CD14-positive monocyte (primary cell): ENCODE measurements around the gene CELF4. TPM values are rescaled to one million over a fixed set of nuclear protein-coding genes. Genes with fewer than 3 reads are reported as not detected.

Experiments used
- DNase-seq, 3 donors: peaks; one replicate each; pipeline ENCODE4 v3.0.0-alpha.2; 2011 to 2022
- H2AFZ ChIP-seq: 2 replicates; pipeline ENCODE4 v1.6.0; 2012; ENCODE audit warnings: mild to moderate bottlenecking, low read depth, low read length, inconsistent platforms; ENCODE audit not compliant: insufficient read depth, poor library complexity, severe bottlenecking
- H3K27ac ChIP-seq, 2 donors: 1 replicate in 1 of 2; 2 replicates in 1 of 2; pipeline ENCODE4 v1.5.1; 2012 to 2013; ENCODE audit warnings: low read length in 2 of 2, control low read depth in 1 of 2, inconsistent platforms in 1 of 2, low read depth in 1 of 2, mild to moderate bottlenecking in 1 of 2
- H3K27me3 ChIP-seq, 2 donors: one replicate each; pipeline versions ENCODE4 v1.6.0 to v1.6.1; 2011 to 2013; ENCODE audit warnings: low read length in 2 of 2; ENCODE audit not compliant: control insufficient read depth in 2 of 2, insufficient read depth in 2 of 2
- H3K36me3 ChIP-seq, 2 donors: replicated peaks in 1 of 2; 1 replicate in 1 of 2; 2 replicates in 1 of 2; pipeline versions ENCODE4 v1.5.1 to v1.6.1; 2012 to 2013; ENCODE audit warnings: low read length in 2 of 2, control low read depth in 1 of 2, inconsistent platforms in 1 of 2, mild to moderate bottlenecking in 1 of 2; ENCODE audit not compliant: insufficient read depth in 2 of 2, control insufficient read depth in 1 of 2
- H3K4me1 ChIP-seq, 2 donors: 1 replicate in 1 of 2; 2 replicates in 1 of 2; pipeline versions ENCODE4 v1.5.1 to v1.6.1; 2012 to 2013; ENCODE audit warnings: low read length in 2 of 2, control low read depth in 1 of 2, inconsistent platforms in 1 of 2, mild to moderate bottlenecking in 1 of 2, moderate library complexity in 1 of 2; ENCODE audit not compliant: insufficient read depth in 2 of 2, control insufficient read depth in 1 of 2
- H3K4me2 ChIP-seq: replicated peaks from 2 replicates; pipeline ENCODE3; 2012; ENCODE audit warnings: low read length, moderate library complexity, mild to moderate bottlenecking; ENCODE audit not compliant: poor library complexity, severe bottlenecking; ENCODE audit errors: extremely low read depth
- H3K4me3 ChIP-seq, 3 experiments: fragments of 200-600 bp in 1 of 3; sonication (generic) in 1 of 3; replicated peaks in 1 of 3; 1 replicate in 2 of 3; 2 replicates in 1 of 3; pipeline ENCODE4 v1.5.1; 2011 to 2013; ENCODE audit warnings: low read length in 3 of 3, mild to moderate bottlenecking in 3 of 3, control low read depth in 2 of 3, low read depth in 2 of 3, inconsistent platforms in 1 of 3, moderate library complexity in 1 of 3
- H3K79me2 ChIP-seq: 2 replicates; pipeline ENCODE4 v1.6.0; 2012; ENCODE audit warnings: mild to moderate bottlenecking, control low read depth, inconsistent platforms, low read length, moderate library complexity; ENCODE audit not compliant: insufficient read depth
- H3K9ac ChIP-seq: 2 replicates; pipeline ENCODE4 v1.6.0; 2017; ENCODE audit warnings: low read length, mild to moderate bottlenecking; ENCODE audit not compliant: insufficient read depth, poor library complexity, severe bottlenecking
- H3K9me3 ChIP-seq, 2 donors: replicated peaks in 1 of 2; 1 replicate in 1 of 2; 2 replicates in 1 of 2; pipeline versions ENCODE4 v1.5.1 to v1.6.1; 2012 to 2013; ENCODE audit warnings: low read length in 2 of 2, control low read depth in 1 of 2; ENCODE audit not compliant: control insufficient read depth in 1 of 2, insufficient read depth in 1 of 2
- H4K20me1 ChIP-seq: 2 replicates; pipeline ENCODE4 v1.6.0; 2012; ENCODE audit warnings: mild to moderate bottlenecking, low read length, control low read depth, moderate library complexity; ENCODE audit not compliant: insufficient read depth
- H3K27ac Mint-ChIP-seq, 7 donors: one replicate each; pipeline ENCODE4 v1.8.0; 2020; ENCODE audit warnings: mild to moderate bottlenecking in 7 of 7, mixed read lengths in 7 of 7, moderate library complexity in 6 of 7, inconsistent platforms in 2 of 7
- H3K27me3 Mint-ChIP-seq, 3 donors: one replicate each; pipeline ENCODE4 v1.8.0; 2021 to 2022; ENCODE audit warnings: low read depth in 3 of 3, mild to moderate bottlenecking in 3 of 3, mixed read lengths in 3 of 3, moderate library complexity in 3 of 3, inconsistent platforms in 1 of 3
- H3K36me3 Mint-ChIP-seq, 2 donors: one replicate each; pipeline ENCODE4 v1.8.0; 2020; ENCODE audit warnings: mixed read lengths in 2 of 2, inconsistent platforms in 1 of 2, mild to moderate bottlenecking in 1 of 2
- H3K4me1 Mint-ChIP-seq: one replicate; pipeline ENCODE4 v1.8.0; 2020; ENCODE audit warnings: mild to moderate bottlenecking, mixed read lengths
- H3K4me3 Mint-ChIP-seq, 2 donors: one replicate each; pipeline ENCODE4 v1.8.0; 2020; ENCODE audit warnings: mild to moderate bottlenecking in 2 of 2, mixed read lengths in 2 of 2, moderate library complexity in 1 of 2
- H3K9me3 Mint-ChIP-seq, 7 donors: one replicate each; pipeline ENCODE4 v1.8.0; 2020 to 2022; ENCODE audit warnings: mixed read lengths in 7 of 7, mild to moderate bottlenecking in 6 of 7, moderate library complexity in 6 of 7, inconsistent platforms in 2 of 7
- CTCF ChIP-seq: fragments of 200-600 bp; IDR thresholded peaks from one replicate; pipeline ENCODE4 v1.8.0; 2022; ENCODE audit warnings: antibody characterized with exemption, mild to moderate bottlenecking
- WGBS: methylation state at CpG from one replicate; pipeline ENCODE4 v1.1.5; 2013; ENCODE audit warnings: missing lambda C conversion rate; ENCODE audit not compliant: insufficient coverage; 5-methylcytosine and 5-hydroxymethylcytosine counted together
- intact Hi-C, 2 donors: fragments of 100-400 bp; cut with micrococcal nuclease; formaldehyde crosslinking; loops; one replicate each; pipeline versions ENCODE4 v1.15.0 to v1.15.1; 2023
- polyA plus RNA-seq, 3 donors: library from polyadenylated mRNA; depleted of rRNA in 1 of 3; unstranded in 2 of 3; stranded (reverse) in 1 of 3; fragments of 300-500 nt in 2 of 3; fragments of >200 nt in 1 of 3; fragmentation: Illumina TruSeq in 2 of 3; gene quantifications; 1 replicate in 2 of 3; 2 replicates in 1 of 3; pipeline ENCODE4 v1.2.3, GENCODE V29; 2012 to 2021

The CELF4 gene
- polyA plus RNA-seq, 3 donors, result not detected

GRCh38 chr18:37400802-37401201, 164.8 kb downstream of the CELF4 start:
- Histone ChIP-seq H2AFZ (no peak overlapping the region), H4K20me1 (no peaks in the 10 kb centered on the region), H3K36me3 (no peaks in the 10 kb centered on the region), H3K4me3 (no peak overlapping the region), H3K9ac (no peak overlapping the region), H3K9me3 (no peaks in the 10 kb centered on the region), H3K27ac (no peak overlapping the region), H3K4me1 (no peaks in the 10 kb centered on the region), H3K79me2 (no peaks in the 10 kb centered on the region), H3K27me3 (no peaks in the 10 kb centered on the region), H3K4me2 (no peak overlapping the region)
- whole genome bisulfite sequencing, result 90% methylated on average over 4 of the region's 4 CpGs
- peaks cover 0 to 3% (median 0%) of the 10 kb centered on the region in 7 donors for H3K9me3 Mint-ChIP-seq
- H3K36me3 Mint-ChIP-seq, result no peaks in the 10 kb centered on the region
- DNase-seq, result no peak
- no peak overlapping the region for H3K4me3 Mint-ChIP-seq
- intact Hi-C loops, result no loop called here
- no peak overlapping the region for H3K27ac Mint-ChIP-seq
- H3K4me1 Mint-ChIP-seq, result no peaks in the 10 kb centered on the region
- peaks cover 3 to 9% (median 6%) of the 10 kb centered on the region in 3 donors for H3K27me3 Mint-ChIP-seq
- no peak for TF ChIP-seq CTCF

GRCh38 chr18:37398248-37398920, 167.2 kb downstream of the CELF4 start:
- H3K36me3 Mint-ChIP-seq, result no peaks in the 10 kb centered on the region
- Histone ChIP-seq H3K27ac (no peak overlapping the region), H3K9me3 (no peaks in the 10 kb centered on the region), H3K27me3 (peaks cover 6 to 20% of the 10 kb centered on the region in 2 donors), H2AFZ (no peak overlapping the region), H3K79me2 (no peaks in the 10 kb centered on the region), H3K4me2 (no peak overlapping the region), H3K4me1 (peaks cover 0 to 5% of the 10 kb centered on the region in 2 donors), H4K20me1 (no peaks in the 10 kb centered on the region), H3K9ac (no peak overlapping the region), H3K4me3 (no peak overlapping the region), H3K36me3 (no peaks in the 10 kb centered on the region)
- intact Hi-C loops, result no loop called here
- peaks cover 20 to 29% (median 25%) of the 10 kb centered on the region in 3 donors for H3K27me3 Mint-ChIP-seq
- H3K4me3 Mint-ChIP-seq, result no peak overlapping the region
- no peaks in the 10 kb centered on the region for H3K4me1 Mint-ChIP-seq
- TF ChIP-seq CTCF, result no peak
- DNase-seq, result no peak
- WGBS, result 73% methylated on average over 13 of the region's 14 CpGs
- H3K9me3 Mint-ChIP-seq, result peaks cover 0 to 5% (median 0%) of the 10 kb centered on the region in 7 donors
- H3K27ac Mint-ChIP-seq, result no peak overlapping the region
